ENCODE measurements around the gene SUN1.

The SUN1 gene

DNA sequence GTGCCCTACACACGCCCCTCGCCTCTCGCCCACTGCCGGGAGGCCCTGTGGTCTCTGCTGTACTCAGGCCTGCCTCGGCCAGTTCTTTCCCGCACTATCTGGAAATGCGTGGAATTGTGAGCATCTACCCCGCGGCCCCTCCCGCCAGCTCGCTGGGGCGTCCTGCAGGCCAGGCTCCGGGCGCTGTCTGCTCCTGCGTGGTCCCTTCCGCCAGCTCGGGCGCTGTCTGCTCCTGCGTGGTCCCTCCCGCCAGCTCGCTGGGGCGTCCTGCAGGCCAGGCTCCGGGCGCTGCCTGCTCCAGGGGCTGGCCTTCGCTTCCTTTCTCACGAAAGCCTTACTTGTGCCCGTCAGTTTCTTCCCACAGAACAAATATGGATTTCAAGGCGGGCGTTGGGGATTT is 59.0 kb downstream of the SUN1 start:
- TF ChIP-seq GATA2 (IDR thresholded peaks at IDR 0.05; ENCODE audit: low read depth, low read length) (no peak), GATA3 (IDR thresholded peaks at IDR 0.05; ENCODE audit: low read depth, low read length) (no peak)

DNA sequence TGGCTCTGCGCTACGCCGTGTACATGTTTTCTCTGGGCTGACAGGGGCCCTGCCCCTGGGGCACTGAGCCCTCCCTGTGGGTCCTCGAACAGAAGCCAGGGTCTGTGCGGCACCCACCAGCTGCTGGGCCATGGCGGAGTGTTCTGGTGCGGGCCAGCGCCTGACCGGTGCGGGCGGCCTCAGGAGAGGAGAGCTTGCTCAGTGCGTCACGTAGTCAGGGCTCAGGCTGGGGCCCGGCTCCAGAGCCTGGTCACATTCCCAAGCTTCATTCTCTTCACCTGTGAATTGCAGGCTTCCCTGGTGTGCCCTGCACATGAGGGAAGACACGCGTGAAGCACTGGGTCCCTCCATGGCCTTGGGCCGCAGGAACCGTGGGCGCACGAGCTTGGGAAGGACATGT is 59.5 kb downstream of the SUN1 start:
- no peak for TF ChIP-seq GATA2 (IDR thresholded peaks at IDR 0.05; ENCODE audit: low read depth, low read length)
- no peak for TF ChIP-seq GATA3 (IDR thresholded peaks at IDR 0.05; ENCODE audit: low read depth, low read length)

DNA sequence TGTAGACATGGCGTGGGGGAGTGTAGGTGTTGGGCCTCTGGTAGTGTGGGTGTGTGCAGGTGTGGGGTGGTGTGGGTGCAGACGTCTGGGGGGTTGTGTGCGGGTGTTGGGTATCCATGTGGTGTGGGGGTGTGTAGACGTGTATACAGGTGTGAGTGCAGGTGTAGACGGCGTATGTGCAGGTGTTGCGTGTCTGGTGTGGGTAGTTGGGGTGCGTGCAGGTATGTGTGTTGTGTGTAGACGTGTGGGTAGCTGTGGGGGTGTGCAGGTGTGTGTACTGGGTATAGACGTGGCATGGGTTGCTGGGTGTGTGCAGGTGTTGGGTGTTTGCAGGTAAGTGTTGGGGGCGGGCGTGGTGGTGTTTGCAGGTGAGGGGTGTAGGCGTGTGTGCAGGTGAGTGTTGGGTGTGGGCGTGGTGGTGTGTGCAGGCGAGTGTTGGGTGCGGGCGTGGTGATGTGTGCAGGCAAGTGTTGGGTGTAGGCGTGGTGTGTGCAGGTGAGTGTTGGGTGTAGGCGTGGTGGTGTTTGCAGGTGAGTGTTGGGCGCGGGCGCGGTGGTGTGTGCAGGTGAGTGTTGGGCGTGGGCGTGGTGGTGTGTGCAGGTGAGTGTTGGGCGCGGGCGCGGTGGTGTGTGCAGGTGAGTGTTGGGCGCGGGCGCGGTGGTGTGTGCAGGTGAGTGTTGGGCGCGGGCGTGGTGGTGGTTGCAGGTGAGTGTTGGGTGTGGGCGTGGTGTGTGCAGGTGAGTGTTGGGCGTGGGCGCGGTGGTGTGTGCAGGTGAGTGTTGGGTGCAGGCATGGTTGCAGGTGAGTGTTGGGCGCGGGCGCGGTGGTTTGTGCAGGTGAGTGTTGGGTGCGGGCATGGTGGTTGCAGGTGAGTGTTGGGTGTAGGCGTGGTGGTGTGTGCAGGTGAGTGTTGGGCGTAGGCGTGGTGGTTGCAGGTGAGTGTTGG is 60.6 kb downstream of the SUN1 start:
- no peak for TF ChIP-seq GATA2 (IDR thresholded peaks at IDR 0.05; ENCODE audit: low read depth, low read length)
- TF ChIP-seq GATA3 (IDR thresholded peaks at IDR 0.05; ENCODE audit: low read depth, low read length) = no peak

DNA sequence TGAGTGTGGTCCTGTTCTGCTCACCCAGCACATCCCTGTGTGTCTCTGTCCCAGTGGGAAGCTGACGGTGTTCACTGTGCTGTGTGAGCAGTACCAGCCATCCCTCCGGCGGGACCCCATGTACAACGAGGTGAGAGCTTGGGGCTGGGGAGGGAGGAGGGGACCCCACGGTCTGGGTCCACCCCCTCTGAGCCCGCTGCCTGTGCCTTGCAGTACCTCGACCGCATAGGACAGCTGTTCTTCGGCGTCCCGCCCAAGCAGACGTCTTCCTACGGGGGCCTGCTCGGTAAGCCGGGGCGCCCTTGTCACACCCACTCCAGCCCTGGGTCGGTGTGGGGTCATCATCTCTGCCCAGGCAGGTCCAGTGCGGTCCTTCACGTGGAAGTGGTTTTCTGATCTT is 61.4 kb downstream of the SUN1 start:
- TF ChIP-seq GATA3 (IDR thresholded peaks at IDR 0.05; ENCODE audit: low read depth, low read length) (no peak), GATA2 (IDR thresholded peaks at IDR 0.05; ENCODE audit: low read depth, low read length) (no peak)

DNA sequence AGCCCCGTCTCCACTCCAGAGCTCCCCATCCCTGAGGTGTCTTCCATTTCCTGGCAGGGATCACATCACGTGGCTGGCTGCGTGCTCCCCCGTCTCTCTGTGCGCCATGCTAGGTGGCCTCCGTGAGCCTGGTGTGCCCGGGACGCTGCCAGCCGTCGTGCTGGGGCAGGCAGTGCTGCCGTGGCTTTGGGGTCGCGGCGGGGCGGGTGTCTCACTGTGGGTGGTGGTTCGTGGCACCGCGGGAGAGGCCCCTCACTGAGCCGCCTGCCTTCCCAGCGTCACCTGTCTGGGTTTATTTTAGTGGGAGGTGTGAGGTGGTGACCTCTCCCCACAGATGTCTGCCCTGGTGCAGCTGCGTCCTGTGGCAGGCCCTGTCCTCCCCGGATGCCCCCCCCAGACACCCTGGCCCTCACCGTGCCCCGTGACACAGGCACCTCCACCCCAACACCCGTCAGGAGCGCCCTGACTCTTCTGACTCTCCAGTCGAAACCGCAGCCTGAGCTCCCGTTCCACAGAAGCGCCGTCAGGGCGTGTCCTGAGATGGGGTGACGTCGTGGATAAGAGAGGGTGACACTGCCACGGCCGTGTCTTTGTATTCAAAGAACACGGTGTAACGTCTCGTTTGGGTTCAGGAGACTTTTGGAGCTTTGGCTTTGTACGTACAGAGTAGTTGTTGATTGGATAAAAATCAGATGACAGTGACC is 62.0 kb downstream of the SUN1 start:
- TF ChIP-seq GATA3 (IDR thresholded peaks at IDR 0.05; ENCODE audit: low read depth, low read length) (no peak), GATA2 (IDR thresholded peaks at IDR 0.05; ENCODE audit: low read depth, low read length) (no peak)

DNA sequence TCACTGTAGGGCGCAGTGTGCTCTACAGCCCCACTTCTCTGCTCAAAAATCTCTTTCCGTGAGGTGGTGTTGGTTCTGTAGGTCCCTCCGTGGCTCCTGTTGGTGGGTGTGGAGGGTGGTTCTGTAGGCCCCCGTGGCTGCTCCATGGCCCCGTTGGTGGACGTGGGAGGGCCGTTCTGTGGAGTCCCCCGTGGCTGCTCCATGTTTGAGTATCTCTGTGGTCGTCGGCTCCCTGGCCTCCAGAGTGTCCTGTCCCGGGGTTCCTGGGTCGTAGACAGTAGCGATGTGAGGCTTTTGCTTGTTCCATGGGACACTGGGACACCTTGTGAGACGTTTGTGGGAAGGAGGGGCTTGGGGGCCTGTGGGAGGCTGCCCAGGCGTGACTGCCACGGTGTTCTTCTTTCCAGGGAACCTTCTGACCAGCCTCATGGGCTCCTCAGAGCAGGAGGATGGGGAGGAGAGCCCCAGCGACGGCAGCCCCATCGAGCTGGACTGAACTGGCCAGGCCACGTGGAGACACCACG is 62.7 kb downstream of the SUN1 start:
- TF ChIP-seq GATA2 (IDR thresholded peaks at IDR 0.05; ENCODE audit: low read depth, low read length) = no peak
- no peak for TF ChIP-seq GATA3 (IDR thresholded peaks at IDR 0.05; ENCODE audit: low read depth, low read length)

DNA sequence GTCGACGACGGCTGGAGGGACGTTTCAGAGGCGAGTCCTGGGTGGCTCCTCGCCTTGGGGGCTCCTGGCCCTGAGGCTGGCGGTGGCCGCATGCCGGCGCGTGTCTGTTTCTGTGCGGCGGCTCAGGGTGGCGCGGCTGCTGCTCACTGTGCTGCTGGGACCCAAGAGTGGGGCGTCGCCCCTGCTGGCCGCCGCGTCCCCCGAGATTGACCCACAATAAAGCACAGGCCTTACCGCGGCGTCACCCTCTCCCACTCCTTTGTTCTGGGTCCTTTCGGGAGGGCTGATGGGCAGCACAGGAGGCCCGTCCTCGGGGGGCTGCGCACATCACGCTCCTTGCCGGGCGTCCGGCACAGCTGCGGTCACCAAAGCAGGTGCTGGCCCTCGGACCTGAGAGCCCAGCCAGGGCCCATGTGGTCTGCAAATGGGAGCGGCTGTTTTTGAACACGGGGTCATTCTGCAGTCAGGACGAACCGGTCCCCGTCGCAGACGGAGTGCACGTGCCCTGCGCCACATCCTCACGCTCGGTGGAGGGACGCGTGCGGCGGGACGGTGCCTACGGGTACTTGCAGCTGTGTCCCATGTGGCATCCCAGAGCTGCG is 63.3 kb downstream of the SUN1 start:
- TF ChIP-seq GATA3 (IDR thresholded peaks at IDR 0.05; ENCODE audit: low read depth, low read length) (no peak), GATA2 (IDR thresholded peaks at IDR 0.05; ENCODE audit: low read depth, low read length) (no peak)

DNA sequence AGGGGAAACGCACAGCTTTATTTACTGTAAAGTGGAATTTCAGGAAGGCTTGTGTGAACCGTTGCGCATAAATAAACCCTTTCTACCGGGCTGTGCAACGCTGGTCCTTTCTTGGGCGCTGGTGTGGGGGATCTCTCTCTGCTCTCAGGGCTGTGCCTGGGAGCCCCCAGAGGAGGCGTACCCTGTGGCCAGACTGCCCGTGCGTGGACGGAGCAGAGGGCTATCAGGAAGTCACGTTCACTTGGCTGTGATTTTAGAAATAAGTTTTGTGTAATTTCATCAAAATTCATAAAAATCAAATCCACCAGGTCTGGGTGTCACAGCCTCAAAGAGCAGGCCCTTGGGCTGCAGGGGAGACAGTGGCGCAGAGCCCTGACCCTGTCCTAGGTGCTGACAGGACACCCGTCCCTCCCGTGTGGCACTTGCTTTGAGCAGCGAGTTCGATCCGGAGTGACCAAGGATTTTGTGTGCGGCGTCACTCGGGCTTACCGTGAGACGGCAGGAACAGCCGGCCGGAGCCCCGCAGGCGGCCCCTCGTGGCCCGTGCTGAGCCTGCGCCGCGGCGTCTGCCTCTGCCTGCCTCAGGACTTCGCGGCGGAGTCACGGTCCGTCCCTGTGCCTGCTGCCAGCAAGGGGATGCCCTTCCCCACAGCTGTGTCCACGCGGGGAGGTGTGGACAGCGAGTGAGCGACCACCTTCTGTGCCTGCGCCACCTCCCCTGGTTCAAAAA is 64.2 kb downstream of the SUN1 start:
- TF ChIP-seq GATA2 (IDR thresholded peaks at IDR 0.05; ENCODE audit: low read depth, low read length) = no peak
- TF ChIP-seq GATA3 (IDR thresholded peaks at IDR 0.05; ENCODE audit: low read depth, low read length) = no peak

DNA sequence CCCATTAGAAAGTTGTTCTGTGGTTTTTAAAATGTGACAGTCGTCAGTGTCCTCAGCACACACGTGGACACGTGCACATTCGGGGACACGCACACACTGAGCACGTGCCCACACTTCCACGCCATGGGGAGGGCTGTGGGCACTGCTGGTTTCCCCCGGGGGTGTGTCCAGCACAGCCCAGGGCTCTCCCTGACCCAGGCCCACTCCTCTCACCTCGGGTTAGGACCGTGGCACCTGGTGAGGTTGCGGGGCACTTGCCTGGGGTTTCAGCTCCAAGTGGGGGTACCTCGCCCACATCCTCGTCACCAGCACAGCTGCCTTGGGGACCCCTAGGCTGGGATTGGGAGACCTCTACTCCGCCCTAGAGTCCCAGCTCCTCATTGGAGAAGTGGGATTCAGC is 64.8 kb downstream of the SUN1 start:
- no peak for TF ChIP-seq GATA3 (IDR thresholded peaks at IDR 0.05; ENCODE audit: low read depth, low read length)

DNA sequence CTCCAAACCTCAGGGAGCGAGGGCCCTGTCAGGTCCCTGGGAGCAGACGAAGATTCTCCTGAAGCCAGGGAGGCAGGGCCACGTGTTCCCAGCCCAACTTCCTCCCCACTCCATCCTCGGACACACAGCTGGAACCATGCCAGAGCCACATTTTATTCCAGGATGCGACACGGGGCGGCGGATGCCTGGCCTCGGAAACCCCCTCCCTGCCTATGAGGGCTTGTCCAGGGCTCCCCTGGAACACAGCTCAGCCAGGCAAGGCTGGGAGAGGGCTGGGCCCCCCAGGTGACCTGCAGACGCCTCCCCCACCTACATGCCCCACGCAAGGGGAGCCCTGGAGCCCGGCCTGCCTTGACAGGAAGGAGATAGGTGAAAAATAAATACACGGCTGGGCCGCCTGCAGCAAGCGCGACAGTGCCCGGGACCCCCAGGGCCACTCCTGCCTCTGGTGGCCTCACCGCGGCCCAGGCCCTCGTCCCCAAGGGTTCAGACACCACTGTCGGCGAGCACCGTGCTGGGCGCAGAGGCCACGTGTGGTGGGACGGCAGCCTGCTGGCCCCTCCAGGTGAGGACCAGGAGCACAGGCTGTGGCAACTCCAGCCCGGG is 65.6 kb downstream of the SUN1 start:
- TF ChIP-seq GATA3 (IDR thresholded peaks at IDR 0.05; ENCODE audit: low read depth, low read length) (no peak), GATA2 (IDR thresholded peaks at IDR 0.05; ENCODE audit: low read depth, low read length) (no peak)

DNA sequence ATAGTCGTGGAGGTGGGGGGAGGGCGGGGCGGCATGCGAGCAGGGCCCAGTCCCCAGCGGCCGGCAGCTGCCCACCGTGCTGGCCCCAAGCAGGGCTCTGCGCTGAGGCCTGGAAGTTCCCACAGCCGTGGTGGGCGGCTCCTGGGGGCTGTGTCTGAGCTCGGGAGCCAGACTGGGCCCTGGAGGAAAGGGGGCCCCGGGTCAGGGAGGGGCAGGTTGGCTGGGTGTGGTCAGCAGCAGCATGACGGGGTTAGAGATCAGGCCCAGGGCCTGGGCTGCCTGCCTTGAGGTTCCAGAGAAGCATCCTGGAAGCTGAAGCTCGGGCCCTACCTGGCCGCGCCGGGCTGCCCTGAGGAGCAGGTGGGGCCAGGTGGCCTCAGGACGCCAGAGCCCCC is 66.2 kb downstream of the SUN1 start:
- TF ChIP-seq GATA3 (IDR thresholded peaks at IDR 0.05; ENCODE audit: low read depth, low read length) (no peak), GATA2 (IDR thresholded peaks at IDR 0.05; ENCODE audit: low read depth, low read length) (no peak)

DNA sequence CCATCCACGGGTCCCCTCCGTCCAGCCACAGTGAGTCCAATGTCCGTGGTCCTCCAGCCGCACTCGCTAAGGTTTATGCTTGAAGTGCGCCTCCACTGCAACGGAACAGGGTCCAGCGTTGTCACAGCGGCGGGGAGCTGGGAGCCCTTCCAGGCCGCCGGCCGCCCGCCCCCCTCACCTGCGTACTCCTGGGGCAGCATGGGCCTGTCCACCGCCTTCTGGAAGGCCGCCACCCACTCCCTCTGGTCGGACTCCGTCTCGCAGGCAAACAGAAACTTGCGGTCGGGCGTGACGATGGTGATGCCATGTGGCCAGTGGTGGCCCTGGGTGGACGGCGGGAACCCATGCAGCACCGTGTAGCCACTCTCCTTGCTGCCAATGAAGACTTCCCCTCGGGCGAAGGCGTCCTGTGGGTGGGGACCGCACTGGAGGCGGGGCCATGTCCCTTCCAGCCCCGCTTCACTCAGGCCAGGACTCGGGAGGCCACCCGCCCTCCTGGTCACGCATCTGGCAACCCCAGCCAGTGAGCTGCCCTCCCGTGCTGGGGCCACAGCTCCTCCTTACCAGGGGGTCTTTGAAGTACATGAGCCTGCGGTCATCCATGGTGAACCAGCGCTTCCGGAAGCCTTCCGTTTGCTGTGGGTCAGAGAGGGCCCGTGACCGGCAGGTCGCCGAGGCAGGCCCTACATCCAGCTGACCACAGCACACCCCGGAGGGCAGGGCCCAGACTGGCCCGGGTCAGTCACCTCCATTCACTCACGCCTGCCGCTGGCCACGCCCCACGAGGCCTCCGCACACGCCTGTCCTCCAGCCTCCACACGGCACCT is 66.8 kb downstream of the SUN1 start:
- TF ChIP-seq GATA2 (IDR thresholded peaks at IDR 0.05; ENCODE audit: low read depth, low read length) = no peak

DNA sequence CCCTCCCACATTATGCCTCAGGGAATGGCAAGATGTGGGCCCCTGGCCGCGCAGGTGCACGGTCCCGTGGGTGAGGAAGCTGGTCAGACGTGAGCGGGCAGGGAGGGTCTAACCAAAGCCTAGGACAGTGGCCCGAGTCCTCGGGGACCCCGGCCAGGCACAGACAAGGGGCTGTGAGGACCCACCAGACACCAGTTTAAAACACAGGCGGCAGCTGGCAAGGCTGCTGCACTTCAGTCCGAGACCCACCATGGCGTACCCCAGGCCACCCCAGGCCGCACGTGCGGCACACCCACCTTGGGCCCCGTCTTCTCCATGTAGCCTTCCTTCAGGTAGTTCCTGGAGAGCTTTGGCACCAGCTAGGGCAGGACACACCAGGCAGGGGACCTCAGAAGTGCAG is 67.5 kb downstream of the SUN1 start:
- TF ChIP-seq GATA2 (IDR thresholded peaks at IDR 0.05; ENCODE audit: low read depth, low read length) (no peak), GATA3 (IDR thresholded peaks at IDR 0.05; ENCODE audit: low read depth, low read length) (no peak)

Data from SH-SY5Y (cell line).